HG03095 (cell line): ENCODE measurements around the gene DNAJC16.
"Not testable (repeated sequence)": the region's sequence is repeated elsewhere in the genome, so short reads cannot be mapped to it uniquely, and the experiment has no call there.

Source experiments
- ATAC-seq: cut with Tn5 transposase; IDR thresholded peaks from one replicate; pipeline ENCODE4 v1.9.1; 2021; ENCODE audit warnings: moderate library complexity; ENCODE audit not compliant: unreplicated experiment

DNAJC16 gene

GRCh38 chr1:15578921-15579682, 52.5 kb downstream of the DNAJC16 start:
- ATAC-seq, result no peak

- no peak for ATAC-seq
Measured at GRCh38 chr1:15579683-15580047, 53.0 kb downstream of the DNAJC16 start.

GRCh38 chr1:15583016-15583706, 56.5 kb downstream of the DNAJC16 start:
- no peak for ATAC-seq

- peak; percentile 66 for ATAC-seq
Measured at GRCh38 chr1:15584489-15585363, 58.1 kb downstream of the DNAJC16 start, which contains the start of gene AGMAT. Gene AGMAT (minus strand): TSS chr1:15585051. CDS start chr1:15584967, 84 bp downstream.

DNA sequence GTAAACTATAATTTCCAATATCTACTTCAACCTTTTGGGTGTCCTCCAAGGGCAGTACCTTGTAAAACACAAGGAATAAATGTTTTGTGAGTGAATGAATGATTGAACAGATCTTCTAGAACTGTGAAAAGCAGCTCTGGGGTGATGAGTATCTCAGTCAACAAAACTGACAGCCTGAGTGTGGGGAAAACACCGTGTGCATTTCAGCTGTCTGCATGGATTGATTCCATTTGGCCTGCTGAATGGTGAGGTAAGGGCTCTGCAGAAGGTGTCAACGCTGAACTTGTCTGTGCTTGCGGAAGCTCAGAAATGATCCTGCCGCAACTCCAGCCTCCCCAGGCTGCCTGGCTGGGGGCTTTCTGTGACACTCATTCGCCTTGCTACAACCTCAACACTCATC, 65.6 kb downstream of the DNAJC16 start:
- no peak for ATAC-seq

DNA sequence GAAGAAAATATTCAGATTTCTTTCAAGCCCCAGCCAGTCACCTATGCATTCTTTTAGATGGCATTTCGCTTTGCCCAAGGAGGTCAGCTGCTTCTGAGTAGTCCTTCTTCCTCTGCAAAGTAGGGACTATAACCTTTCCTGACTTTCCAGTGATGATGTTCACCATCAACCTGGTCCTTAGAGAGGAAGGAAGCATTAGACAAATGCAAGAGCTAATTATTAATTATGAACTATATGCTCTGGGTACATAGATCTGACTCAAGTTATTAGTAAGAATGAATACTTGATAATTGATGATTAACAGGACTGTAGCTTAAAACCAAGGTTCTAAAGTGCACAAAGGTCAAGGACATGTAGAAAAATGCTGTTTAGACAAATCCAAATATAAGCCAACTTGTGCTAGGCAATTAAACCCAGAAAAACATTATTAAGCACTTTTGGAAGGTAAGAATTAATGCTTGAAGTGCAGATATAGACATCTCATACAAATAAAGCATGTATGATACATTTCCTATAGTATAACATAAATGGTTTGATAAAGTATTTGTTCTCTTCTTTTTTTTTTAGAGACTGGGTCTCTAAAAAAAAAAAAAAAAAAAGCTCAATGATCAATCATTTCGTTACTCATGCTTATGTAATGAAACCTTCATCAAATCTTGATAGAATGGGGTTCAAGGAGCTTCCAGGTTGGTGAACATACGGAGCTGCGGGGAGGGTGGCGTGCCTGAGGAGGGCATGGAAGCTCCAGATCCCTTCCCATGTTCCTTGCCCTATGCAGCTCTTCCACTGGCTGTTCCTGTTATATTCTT, 69.4 kb downstream of the DNAJC16 start:
- ATAC-seq, result no peak

GRCh38 chr1:15598436-15598835, 71.8 kb downstream of the DNAJC16 start:
- no peak for ATAC-seq

- peak; percentile 83 for ATAC-seq
Measured at GRCh38 chr1:15603050-15603965, 76.7 kb downstream of the DNAJC16 start.

DNA sequence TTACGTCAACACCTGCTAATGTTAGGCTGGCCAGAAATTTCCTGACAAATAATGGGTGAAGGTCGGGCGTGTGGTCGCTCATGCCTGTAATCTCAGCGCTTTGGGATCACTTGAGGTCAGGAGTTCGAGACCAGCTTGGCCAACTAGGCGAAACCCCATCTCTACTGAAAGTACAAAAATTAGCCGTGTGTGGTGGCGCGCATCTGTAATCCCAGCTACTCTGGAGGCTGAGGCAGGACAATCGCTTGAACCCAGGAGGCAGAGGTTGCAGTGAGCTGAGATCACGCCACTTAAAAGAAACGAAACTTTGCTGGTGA, 77.3 kb downstream of the DNAJC16 start:
- ATAC-seq, result not testable (repeated sequence)

GRCh38 chr1:15604400-15604799, 77.8 kb downstream of the DNAJC16 start:
- not testable (repeated sequence) for ATAC-seq

DNA sequence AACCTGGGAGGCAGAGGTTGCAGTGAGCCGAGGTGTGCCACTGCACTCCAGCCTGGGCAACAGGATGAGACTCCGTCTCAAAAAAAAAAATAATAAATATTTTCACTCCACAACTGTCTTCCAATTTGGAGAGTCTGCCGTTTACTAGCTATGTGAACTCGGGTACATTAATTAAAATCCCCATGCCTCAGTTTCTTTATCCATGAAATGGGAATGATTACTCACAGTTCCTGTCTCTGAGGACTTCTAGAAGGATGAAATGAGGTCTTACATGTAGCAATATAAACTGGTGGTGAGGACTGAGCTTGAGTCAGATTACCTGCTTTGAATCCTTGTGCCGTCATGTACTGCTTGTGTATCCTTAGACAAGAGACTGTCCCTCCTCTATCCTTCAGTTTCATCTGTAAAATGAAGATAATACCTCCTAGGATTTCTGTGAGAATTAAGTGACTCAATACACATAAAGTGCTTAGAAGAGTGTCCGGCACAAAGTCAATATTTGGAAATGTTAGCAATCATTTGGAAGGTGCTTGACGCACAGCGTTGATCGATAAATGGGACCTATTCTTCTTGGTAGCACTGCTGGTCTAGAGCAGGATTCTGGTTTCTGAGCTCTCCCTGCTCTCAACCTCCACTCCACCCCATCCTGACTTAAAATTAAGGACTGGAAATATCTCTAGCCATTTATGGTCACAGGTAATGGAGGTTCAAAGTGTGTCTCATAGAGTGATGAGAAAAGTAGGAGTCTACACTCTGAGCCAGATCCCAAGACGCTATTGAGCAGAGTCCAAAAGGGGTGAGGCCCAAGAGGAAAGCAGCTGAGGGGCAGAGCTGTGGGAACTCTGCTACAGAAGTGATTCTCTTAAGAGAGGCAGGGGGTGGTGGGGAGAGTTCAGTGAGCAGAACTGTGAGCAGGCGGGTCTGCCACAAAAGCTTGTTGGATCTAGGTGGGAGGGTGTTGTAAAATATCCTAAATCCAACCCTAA, 79.0 kb downstream of the DNAJC16 start:
- ATAC-seq, result no peak

GRCh38 chr1:15609631-15610030, 83.0 kb downstream of the DNAJC16 start:
- no peak for ATAC-seq

GRCh38 chr1:15610167-15610566, 83.5 kb downstream of the DNAJC16 start:
- ATAC-seq, result no peak

DNA sequence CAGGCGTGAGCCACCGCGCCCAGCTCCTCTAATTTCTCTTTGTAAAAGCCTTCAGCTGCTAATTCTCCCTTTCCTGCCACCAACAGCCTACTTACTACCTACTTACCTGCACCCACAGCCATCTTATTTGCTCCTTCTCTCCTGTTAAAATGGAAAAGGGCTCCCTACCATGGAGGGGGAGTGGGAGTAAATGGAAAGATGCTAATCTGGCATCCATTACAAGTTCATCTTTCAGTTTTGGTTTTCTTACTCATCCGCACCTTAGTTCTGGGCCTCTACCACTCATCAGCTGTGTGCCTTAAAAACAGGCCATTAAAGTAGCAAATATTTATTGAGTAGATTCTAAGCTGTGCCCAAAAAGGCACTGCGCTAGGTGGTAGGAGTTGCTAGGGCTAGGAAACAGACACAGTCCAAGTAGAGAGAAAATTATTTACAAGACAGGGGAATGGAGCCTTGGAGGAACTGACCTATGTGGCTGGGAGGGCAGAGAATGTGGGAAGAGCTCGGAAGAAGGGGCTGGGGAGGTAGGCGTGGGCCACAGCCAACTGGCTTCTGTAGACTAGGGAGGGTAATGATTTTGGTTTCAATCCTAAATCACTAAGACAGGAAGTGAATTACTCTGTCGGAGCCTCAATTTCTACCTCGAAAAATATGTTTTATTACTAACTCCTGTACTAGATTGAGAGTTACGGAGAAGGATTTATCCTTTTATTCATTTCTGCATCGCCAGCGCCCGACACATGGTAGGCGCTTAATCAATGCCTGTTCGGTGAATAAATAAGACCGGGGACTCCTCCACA, 89.9 kb downstream of the DNAJC16 start:
- ATAC-seq, result peak; percentile 12

- peak; percentile 62 for ATAC-seq
Measured at GRCh38 chr1:15617173-15618076, 90.8 kb downstream of the DNAJC16 start, which contains the start of gene DDI2. Gene DDI2 (plus strand): TSS chr1:15617458. CDS start chr1:15617671, 213 bp downstream.

- ATAC-seq, result peak; percentile 44
Measured at GRCh38 chr1:15618077-15618654, 91.5 kb downstream of the DNAJC16 start.
